IMR-90 (cell line): Measurements from ENCODE around the gene PDE6B.

ENCODE experiments used
- CEBPB ChIP-seq: IDR thresholded peaks from 2 replicates; pipeline ENCODE4 v1.6.1; 2012; ENCODE audit warnings: low read depth, low read length, improper control_type of control experiment
- CHD1 ChIP-seq: IDR thresholded peaks from 2 replicates; pipeline ENCODE4 v1.6.1; 2012; ENCODE audit warnings: low read depth, low read length, improper control_type of control experiment
- CTCF ChIP-seq: conservative IDR thresholded peaks from 2 replicates; pipeline ENCODE4 v1.5.1; 2012; ENCODE audit warnings: mild to moderate bottlenecking, low read depth, low read length, improper control_type of control experiment
- ELK1 ChIP-seq: fragments of 150-350 bp; IDR thresholded peaks from 2 replicates; pipeline ENCODE4 v1.6.1; 2016; ENCODE audit warnings: low read depth, mild to moderate bottlenecking, low read length, moderate library complexity, borderline replicate concordance
- MXI1 ChIP-seq: IDR thresholded peaks from 2 replicates; pipeline ENCODE4 v1.6.1; 2012; ENCODE audit warnings: low read depth, mild to moderate bottlenecking, low read length, moderate library complexity, borderline replicate concordance
- POLR2A ChIP-seq: IDR thresholded peaks from 2 replicates; pipeline ENCODE4 v1.6.1; 2012; ENCODE audit warnings: mild to moderate bottlenecking, low read depth, low read length
- RAD21 ChIP-seq: IDR thresholded peaks from 2 replicates; pipeline ENCODE4 v1.6.1; 2012; ENCODE audit warnings: low read length, improper control_type of control experiment
- RCOR1 ChIP-seq: IDR thresholded peaks from 2 replicates; pipeline ENCODE4 v1.6.1; 2012; ENCODE audit warnings: mild to moderate bottlenecking, low read length, improper control_type of control experiment; ENCODE audit not compliant: insufficient replicate concordance
- RFX5 ChIP-seq: IDR thresholded peaks from 2 replicates; pipeline ENCODE4 v1.8.0; 2012; ENCODE audit warnings: low read depth, mild to moderate bottlenecking, low read length, moderate library complexity
- SMC3 ChIP-seq: fragments of 150-350 bp; IDR thresholded peaks from 2 replicates; pipeline ENCODE4 v1.6.1; 2016; ENCODE audit warnings: low read depth, mild to moderate bottlenecking, antibody characterized with exemption, low read length, moderate library complexity

GRCh38 chr4:624705-625590 lies at the start of gene PDE6B:
- TF ChIP-seq CTCF (no peak), RAD21 (no peak), SMC3 (no peak), POLR2A (no peak), RCOR1 (no peak), ELK1 (no peak), RFX5 (no peak), MXI1 (no peak), CEBPB (no peak), CHD1 (no peak)
